ENCODE results near the gene HOXA10. TPM values are rescaled to one million over a fixed set of nuclear protein-coding genes. Genes with fewer than 3 reads are reported as not detected.

The HOXA10 gene
- 10 to 100 TPM in 2 of 4 donors, under 1 TPM in 1, not detected in 1; 0.81 to 34.3 (median 19.2) TPM for total RNA-seq
- 10 to 100 TPM; 17.2 to 77.5 (median 32.0) TPM for polyA plus RNA-seq
- long read RNA-seq, donor 1, transcript HOXA10-201 (2 exons, 2,541 nt): major isoform, 12 of 16 reads
- long read RNA-seq, donor 1, partial matches to known transcripts: 0 of 16 reads
- long read RNA-seq, donor 1, other reads (novel, unspliced or antisense): 1 of 16 reads
- long read RNA-seq, donor 2, transcript HOXA10-201 (2 exons, 2,541 nt): major isoform, 67 of 83 reads
- long read RNA-seq, donor 2, transcript HOXA10-202 (2 exons, 1,570 nt): minor isoform, 11 of 83 reads
- long read RNA-seq, donor 2, partial matches to known transcripts: 0 of 83 reads
- long read RNA-seq, donor 2, other reads (novel, unspliced or antisense): 5 of 83 reads

DNA sequence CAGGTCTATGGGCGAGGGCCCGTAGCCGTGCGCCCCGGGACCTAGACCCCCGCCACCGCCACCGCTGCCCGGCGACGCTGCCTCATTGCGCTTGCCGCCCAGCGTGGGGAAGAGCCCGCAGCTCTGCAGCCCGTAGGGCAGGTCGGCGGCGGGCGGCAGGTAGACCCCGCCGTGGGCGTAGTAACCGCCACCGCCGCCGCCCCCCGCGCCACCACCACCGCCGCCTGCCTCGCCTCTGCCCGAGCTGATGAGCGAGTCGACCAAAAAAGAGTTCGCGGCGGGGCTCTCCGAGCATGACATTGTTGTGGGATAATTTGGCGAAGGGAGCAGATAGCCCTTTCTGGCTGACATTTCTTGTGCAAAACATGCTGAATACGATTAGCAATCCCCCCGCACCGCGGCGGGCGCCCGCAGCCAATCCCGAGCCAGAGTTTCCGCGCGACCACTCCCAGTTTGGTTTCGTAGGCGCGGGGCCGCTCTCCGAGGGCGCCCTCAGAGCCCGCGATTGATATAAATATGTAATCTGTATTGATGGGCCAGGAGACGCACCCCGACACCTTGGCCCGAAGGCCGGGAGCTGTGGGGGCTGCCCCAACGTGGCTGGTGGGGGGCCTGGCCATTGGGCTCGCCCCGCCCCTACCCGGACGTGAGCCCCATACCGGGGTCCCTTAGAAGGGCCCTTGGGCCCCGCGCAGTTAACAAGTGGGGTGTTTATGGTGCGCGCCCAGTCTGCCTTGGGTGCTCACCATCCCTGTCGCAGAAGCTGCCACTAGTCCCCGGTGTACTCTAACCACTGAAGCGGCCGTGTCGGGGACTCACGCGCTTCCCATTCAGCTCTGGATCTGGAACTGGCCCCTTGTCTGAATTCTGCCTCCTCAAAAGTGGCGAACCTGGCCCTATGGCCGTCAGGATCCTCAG is at the start of gene HOXA10:
TSS of gene HOXA10 (minus strand) at position 365 of the 918 bp plus-strand sequence. CDS start at position 351, 14 bp downstream.
- TF ChIP-seq, protein P1, sequence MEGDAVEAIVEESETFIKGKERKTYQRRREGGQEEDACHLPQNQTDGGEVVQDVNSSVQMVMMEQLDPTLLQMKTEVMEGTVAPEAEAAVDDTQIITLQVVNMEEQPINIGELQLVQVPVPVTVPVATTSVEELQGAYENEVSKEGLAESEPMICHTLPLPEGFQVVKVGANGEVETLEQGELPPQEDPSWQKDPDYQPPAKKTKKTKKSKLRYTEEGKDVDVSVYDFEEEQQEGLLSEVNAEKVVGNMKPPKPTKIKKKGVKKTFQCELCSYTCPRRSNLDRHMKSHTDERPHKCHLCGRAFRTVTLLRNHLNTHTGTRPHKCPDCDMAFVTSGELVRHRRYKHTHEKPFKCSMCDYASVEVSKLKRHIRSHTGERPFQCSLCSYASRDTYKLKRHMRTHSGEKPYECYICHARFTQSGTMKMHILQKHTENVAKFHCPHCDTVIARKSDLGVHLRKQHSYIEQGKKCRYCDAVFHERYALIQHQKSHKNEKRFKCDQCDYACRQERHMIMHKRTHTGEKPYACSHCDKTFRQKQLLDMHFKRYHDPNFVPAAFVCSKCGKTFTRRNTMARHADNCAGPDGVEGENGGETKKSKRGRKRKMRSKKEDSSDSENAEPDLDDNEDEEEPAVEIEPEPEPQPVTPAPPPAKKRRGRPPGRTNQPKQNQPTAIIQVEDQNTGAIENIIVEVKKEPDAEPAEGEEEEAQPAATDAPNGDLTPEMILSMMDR (IDR thresholded peaks at IDR 0.05): no peak
- Histone ChIP-seq H3K9me3 (no peaks in the 10 kb centered on the region), H3K4me3 (peak within 1 kb of the TSS; percentile 79), H3K27ac (peak within 1 kb of the TSS; percentile 92), H3K4me1 (peaks cover 19% of the 10 kb centered on the region), H3K27me3 (ENCODE audit: insufficient read depth in 3 of 3, low read length in 2 of 3) (no peaks in the 10 kb centered on the region), H3K36me3 (ENCODE audit: insufficient read depth in 1 of 2, low read depth in 1 of 2) (no peaks in the 10 kb centered on the region)
- DNase-seq: peak in 1 of 2 donors; percentile 70
- intact Hi-C loops (cut with DNase I): loop anchor here in 1 of 2 donors (2.0 kb wide), 1 partner anchor 1317 kb away; no protein-coding TSS in a partner anchor
- 7 to 12% (median 12%) methylated on average over 67 to 82 of the region's 82 CpGs for whole genome bisulfite sequencing, 3 donors
- peak in 3 of 4 donors; percentile 8 to 15 (median 14) for ATAC-seq

DNA sequence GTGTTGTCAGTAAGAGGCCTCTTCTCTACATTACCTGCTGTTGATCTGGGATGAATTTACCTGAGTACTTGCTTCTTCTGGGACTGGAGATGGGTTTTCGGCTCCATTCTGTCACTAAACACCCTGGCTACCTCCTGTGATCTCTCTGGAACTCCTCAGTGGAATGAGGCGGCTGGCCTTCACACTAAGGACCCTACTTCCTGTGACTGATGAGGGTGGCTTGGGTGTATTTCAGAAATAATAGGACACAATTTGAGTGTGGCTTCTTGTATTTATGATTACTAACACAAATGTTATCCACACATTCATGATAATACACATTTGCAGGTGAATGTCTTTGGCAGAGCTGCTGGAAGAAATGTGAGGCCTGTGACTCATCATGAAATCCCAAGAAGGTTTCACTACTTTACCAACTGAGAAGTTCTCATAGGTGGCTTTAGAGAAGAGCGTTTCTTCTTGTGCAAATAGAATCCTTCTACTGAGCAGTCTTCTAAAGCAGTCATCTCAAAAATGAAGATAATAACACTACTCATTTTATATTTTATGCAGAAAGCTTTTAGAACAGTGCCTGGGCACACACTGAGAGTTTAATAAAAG is 47.2 kb upstream of the HOXA10 start:
- Histone ChIP-seq H3K9me3 (no peaks in the 10 kb centered on the region), H3K27ac (no peak overlapping the region), H3K4me1 (peaks cover 3% of the 10 kb centered on the region), H3K36me3 (ENCODE audit: insufficient read depth in 1 of 2, low read depth in 1 of 2) (no peaks in the 10 kb centered on the region), H3K4me3 (no peak overlapping the region), H3K27me3 (ENCODE audit: insufficient read depth in 3 of 3, low read length in 2 of 3) (peaks cover 8 to 76% (median 17%) of the 10 kb centered on the region in 3 donors)
- TF ChIP-seq, protein P1 (IDR thresholded peaks at IDR 0.05): no peak
- WGBS, 3 donors: 95 to 97% (median 96%) methylated on average over 3 of the region's 3 CpGs
- DNase-seq (no peak), ATAC-seq (no peak)
- intact Hi-C loops (cut with DNase I): no loop called here

DNA sequence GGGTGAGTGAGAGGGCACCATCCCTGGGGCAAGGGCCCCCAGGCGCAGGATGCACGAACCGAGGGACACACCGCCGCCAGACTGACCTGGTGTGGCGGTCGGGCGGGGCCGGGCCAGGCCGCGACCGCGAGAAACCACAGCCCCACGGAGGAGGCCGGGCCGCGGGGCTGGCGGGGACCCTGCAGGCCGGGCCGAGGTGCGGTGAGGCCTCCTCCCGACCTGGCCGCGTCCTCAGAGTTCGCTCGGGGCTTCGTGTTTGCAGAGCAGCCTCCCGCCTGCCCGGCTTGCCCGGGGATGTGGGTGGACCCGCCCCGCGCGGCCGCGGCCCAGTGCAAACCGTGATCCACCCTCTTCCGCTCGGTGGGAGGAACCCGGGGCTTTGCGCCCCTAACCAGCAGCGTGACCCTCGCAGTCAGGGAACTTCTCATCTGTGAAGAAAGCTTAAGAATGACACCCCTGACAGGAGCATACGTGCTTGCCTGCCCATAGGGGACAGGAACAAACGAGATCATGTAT is 46.4 kb upstream of the HOXA10 start:
- Histone ChIP-seq H3K27me3 (ENCODE audit: insufficient read depth in 3 of 3, low read length in 2 of 3) (peaks cover 6 to 70% (median 16%) of the 10 kb centered on the region in 3 donors), H3K4me3 (no peak overlapping the region), H3K27ac (no peak overlapping the region), H3K36me3 (ENCODE audit: insufficient read depth in 1 of 2, low read depth in 1 of 2) (no peaks in the 10 kb centered on the region), H3K9me3 (no peaks in the 10 kb centered on the region), H3K4me1 (peaks cover 3% of the 10 kb centered on the region)
- DNase-seq: no peak
- WGBS, 3 donors: 30 to 45% (median 43%) methylated on average over 38 to 45 of the region's 45 CpGs
- ATAC-seq: no peak
- intact Hi-C loops (cut with DNase I): no loop called here
- TF ChIP-seq, protein P1 (IDR thresholded peaks at IDR 0.05): no peak

DNA sequence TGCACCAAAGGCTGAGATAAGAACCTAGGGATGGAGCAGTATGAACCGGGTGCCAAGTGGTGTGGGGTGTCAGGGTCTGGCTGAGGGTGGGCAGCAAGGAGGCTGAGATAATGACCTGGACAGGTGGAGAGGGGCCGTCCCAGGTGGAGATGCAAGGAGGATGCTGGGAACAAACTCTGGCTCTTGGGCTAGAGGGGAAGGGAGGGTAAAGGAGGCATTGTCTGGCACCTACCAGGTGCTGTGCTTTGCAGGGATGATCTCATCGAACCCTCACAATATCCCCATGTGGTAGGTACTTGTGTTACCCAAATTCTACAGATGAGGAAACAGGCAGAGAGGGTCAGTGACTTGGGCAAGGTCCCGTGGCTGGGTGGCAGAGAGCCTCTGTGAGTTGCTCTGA is 45.7 kb upstream of the HOXA10 start:
- Histone ChIP-seq H3K9me3 (no peaks in the 10 kb centered on the region), H3K4me3 (no peak overlapping the region), H3K36me3 (ENCODE audit: insufficient read depth in 1 of 2, low read depth in 1 of 2) (no peaks in the 10 kb centered on the region), H3K27ac (no peak overlapping the region), H3K4me1 (no peaks in the 10 kb centered on the region), H3K27me3 (ENCODE audit: insufficient read depth in 3 of 3, low read length in 2 of 3) (peaks cover 6 to 67% (median 12%) of the 10 kb centered on the region in 3 donors)
- TF ChIP-seq, protein P1 (IDR thresholded peaks at IDR 0.05): no peak
- DNase-seq (no peak), ATAC-seq (no peak)
- intact Hi-C loops (cut with DNase I): no loop called here
- 72 to 82% (median 79%) methylated on average over 4 of the region's 4 CpGs for WGBS, 3 donors
